HS-5 (cell line): Measurements from ENCODE around the gene ILDR2.

Experiments
- DNase-seq: peaks from one replicate; pipeline ENCODE4 v3.0.0-alpha.2; 2012; ENCODE audit warnings: low read depth

Gene ILDR2

DNA sequence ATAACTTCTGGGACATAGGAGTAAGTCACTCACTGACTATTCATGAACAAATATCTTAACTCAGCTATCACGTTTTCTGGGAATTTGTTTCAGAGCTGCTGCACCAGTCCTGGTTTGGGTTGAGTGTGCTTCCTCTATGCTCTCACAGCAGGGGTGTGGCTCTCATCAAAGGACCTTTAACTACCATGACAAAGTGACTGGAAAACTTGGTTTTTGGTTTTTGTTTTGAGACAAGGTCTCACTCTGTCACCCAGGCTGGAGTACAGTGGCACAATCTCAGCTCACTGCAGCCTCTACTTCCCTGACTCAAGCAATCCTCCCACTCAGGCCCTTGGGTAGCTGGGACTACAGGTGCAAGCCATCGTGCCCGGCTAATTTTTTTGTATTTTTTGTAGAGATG, 4.1 kb downstream of the ILDR2 start:
- DNase-seq = no peak

DNA sequence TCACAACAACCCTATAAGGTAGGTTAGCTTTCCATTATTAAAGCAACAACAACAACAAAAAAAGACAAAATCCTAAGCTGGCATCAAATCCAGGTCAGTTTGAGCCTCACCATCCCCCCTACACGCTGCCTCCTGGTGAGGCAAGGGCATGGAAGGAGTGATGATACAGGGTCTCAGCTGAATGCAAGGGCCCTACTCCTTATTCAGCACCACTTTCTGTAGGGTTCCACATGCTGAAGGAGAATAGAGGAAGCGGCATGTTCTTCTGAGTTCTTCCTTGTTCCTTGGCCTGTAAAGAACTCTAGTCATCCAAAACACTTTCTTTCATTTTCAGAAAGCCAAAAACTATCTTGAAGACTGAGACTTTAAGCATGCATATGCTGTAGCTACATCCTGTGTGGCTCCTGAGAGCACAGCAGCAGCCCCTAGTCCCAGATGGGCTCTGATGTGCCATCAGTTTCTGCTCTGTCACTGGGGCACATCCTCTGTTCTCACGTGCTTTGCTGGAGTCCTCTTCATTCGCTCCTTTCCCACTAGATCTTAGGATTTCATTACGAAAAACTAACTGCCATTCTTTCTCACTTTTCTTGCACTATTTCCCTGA, 6.2 kb downstream of the ILDR2 start:
- no peak for DNase-seq

DNA sequence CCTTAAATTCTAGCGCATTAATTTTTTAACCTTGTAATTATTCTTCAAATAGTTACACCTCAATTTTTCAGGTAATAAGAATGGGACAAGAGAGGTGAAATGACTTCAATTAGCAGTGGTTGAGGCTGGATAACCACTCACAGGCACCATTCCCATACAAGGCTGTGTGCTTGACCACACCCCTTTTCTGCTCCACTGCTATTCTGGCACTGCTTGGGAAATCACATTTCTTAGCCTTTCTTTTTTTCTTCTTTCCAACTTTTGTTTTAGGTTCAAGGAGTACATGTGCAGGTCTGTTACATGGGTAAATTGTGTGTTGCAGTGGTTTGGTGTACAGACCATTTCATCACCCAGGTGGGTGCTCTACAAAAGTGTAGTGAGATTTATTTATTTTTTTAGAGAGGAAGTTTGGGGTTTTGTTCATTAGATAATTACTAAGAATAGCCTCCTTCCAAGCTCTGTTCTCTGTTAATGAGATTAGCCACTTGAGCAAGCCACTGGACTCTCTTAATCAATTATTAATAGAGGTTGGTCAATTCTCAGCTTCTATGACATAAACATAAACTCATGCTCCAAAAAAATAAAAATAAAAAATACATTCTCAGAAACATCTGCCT, 14.4 kb downstream of the ILDR2 start:
- DNase-seq = no peak

DNA sequence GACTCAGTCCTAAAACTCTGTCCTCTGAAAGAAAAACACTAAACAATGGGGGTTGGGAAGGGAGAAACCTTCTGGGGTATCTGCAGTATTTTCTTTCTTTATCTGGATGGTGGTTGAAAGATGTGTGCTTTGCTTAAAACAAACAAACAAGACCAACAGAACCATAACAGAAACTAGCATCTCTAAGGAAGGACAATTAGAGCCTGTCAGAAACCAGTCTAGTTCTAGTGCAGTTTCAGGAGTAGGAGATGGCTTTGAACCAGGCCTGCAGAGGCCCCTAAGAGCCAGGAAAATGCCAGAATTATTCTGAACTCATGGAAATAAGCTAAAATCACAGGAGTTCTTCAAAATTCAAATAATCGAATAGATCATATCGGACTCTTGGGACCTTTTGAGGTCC, 18.5 kb downstream of the ILDR2 start:
- no peak for DNase-seq

DNA sequence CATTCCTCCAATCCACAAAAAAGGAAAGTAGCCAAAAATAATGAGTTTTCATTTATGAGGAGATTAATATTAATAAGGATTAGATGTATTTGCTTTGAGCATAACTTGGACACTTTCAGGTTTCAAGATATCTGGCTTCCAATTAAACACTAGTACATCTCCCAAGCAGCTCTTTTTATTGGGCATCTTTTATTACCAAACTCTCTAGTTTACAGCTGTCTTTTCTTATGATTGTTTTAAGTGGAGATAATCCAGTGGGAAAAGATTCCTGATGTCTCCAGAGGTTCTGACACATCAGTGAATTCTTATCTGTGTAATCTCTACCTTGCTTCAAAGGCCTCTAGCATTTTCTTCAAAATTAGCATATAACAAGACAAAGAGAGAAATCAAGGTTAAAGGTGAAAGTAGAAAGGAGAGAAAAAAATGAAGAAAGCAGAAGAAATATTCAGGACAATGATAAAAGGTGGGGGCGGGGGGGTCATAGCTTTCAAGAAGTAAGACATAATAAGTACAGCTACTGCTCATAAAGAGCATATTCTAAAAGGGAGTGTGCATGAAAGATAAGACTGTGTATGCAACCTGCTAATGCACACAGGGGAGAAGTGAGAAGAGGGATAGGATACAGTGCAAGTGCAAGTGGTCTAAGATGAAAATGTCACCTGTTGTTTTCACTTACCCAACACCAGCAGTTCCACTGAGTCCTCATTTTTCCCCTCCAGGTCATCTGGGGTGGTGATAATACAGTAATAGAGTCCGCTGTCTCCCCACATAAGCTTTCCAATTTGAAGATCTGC, 19.1 kb downstream of the ILDR2 start:
- no peak for DNase-seq

DNA sequence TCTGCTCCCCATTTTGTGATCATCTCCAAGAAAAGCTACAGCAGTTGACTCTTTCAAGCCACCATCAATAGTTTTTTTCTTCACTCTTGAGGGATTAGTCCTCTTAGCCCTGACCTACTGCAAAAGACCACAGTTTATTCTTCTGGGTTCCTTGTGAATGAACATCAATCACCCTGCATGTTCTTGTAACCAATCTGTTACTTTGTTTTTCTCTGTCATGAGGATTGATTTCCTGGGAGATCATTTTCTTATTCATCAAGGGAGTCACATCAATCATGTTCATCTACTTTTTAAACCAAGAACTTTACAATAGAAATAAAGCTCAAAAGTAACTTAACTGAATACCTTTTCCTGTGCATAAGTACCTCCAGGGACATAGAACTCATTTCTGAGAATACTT, 21.8 kb downstream of the ILDR2 start:
- no peak for DNase-seq

DNA sequence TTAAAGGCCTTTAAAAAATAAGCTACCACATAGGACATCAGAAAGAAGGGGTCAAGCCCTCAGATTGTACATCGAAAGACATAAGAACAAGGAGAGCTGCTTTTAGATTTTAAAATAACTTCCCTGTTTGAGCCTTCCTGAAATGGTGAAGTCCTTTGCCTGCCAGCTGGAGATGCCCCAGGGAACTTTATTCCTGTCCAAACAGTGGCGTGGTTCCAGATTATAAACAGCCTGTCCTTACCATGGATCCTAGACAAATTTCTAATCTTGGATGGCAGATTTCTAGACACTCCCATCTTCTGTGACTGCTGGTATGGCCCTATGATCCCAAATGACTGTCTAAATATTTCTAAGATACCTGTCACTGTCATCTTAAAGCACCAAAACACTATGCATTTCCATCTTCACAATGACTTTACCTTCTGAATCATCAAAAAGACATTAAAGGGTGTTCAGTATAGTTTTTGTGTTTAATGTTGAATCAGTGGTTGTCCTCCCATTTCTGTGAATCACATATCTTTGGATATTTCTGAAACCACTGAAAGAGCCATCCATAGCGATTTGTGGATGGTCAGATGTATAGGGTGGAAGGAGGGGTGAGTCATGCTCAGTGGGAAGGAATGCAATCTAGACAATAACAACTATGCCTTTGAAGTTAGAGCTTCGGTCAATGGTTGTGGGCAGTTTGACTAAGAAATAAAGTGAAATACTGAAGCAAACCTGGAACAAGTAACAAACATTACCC, 23.2 kb downstream of the ILDR2 start:
- DNase-seq = peak; percentile 53

DNA sequence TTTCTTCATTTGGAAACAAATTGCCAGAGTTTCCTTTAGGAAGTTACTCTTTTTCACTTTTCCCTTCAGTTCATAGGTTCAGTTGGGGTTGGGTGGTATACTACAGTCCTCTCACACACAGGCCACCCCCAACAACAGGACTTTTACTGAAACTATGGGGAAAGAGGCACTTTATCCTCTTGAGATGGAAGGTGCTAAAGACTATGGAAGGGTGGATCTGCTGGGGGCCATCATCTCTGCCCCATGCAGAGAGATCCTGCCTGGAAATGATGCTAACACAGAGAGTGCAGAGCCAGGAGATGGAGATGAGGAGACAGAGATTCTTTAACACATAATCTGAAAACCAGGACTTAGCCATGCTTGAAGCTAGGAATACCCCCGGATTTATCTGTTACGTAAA, 24.3 kb downstream of the ILDR2 start:
- DNase-seq = no peak

DNA sequence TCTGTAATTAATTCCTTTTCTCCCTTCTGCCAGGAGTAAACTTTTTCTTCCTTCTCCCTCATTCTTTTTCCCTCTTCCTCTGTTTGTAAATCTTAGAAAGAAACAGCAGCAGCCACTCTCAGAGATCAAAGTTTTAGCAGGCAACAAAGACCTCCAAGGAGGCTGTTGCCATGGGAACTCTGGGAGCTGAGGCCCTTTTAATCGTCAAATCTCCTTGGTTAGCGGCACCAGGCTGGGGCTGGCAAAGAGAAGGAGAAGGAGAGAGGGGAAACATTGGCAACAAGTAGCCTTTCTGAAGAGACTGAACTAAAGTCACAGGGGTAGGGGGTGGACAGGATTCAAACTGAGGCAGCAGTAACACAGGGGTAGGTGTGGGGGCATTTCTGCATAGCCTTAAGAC, 25.2 kb downstream of the ILDR2 start:
- DNase-seq = no peak

DNA sequence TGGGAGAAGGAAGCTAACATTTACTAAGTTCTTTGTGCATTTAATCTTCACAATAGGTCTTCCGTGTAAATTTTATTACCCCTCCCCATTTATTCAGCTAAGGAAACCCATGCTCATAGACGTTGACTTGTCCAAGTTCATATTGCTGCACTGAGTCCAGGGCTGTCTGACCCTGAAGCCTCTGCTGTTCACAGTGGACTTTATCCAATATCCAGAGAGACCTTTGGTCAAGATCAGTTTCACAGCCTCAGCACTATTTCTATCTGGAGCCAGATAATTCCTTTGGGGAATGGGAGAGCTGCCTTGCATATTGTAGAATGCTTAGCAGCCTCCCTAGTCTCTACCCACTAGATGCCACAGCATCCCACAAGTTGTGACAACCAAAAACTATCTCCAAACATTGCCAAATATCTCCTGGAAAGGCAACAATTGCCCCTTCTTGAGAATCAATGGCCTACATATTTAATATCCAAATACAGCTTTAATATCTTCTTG, 26.4 kb downstream of the ILDR2 start:
- DNase-seq = no peak

DNA sequence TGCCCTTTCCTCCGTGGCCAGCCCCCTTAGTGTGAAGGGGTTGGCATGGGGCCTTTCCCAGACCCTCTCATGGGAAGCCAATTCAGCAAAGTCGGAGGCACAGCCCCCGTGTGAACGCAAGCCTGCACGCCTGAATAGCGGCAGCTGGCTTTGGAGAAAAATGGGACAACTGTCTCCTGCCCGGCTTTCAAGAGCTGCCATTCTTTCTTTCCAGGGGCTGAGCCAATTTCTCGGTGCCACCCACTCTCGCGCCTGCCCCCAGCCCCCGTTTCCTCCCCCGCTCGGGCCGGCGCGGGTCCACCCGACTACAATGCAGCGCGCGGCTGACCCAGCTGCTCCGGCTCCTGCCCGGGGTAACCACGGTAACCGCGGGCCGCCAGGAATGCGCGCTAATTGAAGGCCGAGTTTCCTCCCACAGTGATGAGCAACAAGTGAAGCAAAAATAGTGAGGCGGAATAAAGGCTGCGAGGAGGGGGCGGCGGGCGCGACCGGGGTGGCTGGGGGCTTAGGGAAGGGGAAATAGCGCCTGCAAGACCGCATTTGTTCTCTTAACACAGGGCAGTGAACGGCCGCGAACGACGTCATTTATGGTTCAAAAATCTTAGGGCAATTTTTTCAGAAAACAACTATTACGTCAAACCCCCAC, 27.8 kb downstream of the ILDR2 start:
- no peak for DNase-seq

DNA sequence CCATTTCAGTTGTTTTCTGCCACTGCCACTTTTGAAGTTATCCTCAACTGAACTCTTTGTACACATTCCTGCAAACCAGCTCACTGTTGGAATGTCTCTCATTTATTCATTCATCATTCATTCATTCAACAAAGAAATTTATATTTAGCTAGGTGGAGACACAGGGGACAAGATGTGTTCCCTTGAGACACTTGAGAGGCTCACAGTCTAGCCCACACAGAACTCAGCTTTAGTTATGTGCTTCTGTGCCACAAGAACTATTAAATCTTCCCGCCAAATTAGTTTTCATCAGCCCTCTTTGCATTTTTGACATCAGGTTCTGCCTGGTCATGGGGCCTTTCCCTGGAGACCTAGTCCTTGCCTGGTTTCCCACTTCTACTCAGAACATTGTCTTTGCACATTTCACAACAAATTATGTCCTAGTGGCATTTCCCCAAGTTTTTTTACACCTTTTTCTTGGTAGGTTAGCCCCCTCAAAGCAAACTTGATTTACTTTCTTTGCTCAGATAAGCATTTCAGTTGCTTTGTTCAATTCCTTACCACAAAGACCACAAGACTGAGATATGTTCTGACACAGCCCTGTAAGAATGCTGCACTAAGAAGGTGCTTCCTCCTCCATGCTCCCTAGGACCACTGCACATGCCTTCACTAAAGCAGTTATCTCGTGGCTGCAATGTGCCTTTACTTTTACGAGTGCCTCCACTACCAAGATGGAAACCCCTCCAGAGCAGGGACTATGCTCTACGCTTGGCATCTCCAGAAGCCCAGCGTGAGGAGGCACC, 31.0 kb downstream of the ILDR2 start:
- no peak for DNase-seq

DNA sequence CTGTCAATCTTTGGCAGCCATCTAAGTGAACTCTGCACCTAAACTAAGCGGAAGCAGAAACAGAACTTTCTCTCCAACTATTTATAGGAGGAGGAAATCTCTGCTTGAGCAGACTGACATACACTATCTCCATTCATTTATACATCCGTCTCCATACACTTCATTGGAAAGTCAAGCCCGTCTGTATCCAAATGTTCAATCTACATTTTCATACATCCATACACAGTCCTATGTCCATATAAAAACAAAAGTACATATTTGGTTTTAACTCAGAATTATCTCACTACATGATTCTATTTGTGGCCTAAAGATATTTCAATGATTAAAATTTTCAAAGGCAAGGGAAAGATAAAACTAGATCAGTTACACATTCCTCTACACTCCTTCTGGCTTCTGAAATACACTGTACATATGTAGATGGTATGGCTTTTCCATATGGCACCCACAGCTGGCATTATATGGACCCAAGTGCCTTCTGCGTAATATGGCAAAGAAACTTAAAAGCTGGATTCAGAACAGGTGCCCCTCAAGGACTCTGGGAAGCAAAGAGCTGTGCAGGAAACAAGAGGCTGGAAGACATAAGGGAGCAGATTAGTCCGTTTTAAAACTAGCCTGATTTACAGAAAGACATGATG, 35.5 kb downstream of the ILDR2 start:
- no peak for DNase-seq

DNA sequence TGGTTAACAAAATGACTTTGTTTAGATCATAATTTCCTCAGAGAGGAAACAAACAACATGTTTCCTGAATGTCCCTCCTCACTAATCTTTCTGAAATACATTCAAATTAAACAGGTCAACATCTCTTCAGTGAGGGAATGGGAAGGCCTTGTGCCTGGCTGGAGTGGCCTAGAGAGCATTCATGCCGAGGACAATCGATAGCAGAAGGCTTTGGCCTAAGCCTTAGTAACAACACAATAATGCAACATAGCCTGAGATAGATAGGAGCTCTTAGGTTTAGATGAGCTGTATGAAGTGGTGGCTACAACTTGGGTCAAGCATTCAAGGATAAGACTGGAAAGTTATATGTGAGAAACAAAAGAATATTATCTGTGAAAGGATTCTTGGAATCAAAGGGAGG, 37.4 kb downstream of the ILDR2 start:
- no peak for DNase-seq

DNA sequence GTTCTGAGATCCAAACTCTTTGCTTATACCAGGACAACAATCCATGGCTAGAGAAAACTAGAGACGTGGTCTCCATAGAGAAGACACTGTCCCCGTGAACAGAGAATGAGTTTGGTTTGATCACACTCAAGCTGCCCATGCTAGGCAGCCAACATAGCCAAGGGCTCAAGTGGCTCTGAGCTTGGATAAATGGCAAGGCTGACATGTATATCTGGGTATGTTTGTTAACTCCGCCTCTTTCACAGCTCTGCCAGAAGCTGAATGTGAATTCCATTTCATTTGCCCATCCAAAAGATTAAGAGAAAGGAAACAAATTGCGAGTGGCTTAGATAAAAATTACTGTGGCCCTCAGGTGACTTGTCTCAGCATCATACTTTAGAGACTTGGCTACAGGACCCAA, 38.0 kb downstream of the ILDR2 start:
- DNase-seq = no peak

DNA sequence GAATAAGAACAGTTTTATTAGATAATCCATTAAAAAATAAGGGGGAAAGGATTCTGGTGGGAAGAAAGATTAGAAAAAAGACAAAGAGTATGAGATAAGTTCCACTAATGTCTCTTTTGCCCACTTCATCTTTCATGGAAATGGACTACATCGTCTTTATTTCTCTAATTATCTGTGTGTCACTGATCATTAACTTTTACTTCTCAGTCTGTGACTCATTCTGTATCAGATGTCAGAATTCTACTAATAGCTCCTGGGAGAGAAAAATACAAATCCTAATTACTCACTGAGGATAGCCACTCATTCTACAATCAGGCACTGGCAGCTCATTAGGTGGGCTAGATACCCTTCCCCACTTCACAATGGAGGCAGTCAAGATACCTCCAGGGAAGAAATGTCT, 41.7 kb downstream of the ILDR2 start:
- DNase-seq = no peak

DNA sequence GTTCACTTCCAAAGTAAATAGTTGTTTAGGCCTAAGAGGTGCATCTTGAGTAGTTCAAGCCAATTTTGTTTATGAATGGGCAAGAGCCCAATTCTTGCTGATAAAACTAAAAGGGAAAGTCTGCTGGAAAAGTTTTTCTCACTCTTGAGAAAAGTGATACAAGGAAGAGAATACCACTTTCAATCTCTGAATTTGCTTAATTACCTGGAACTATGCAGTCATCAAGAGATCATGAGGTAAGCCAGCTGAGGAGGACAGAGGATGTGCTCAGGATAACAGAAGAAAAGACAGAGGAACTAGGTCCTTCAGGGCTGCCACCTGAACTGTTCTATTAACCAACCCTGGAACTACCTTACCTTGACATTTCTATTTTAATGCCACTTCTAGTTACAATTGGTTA, 42.2 kb downstream of the ILDR2 start:
- DNase-seq = no peak

DNA sequence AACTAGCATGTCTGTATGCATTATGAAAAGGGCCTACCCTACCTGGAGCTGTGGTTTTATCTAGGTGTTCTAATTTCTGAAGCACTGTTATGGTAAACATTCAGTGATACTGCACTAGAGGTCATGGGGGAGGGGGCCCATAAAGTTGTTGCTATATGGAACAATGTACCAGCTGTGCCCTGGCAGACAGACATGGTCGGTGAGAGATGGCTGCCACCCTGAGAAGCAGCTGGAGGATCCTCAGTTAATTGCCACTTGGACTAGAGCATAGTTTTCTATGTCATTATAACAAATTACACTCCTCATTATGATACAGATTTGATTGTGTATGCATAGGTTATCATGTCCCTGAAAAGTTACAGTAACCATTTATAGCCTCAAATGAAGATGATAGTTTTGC, 45.4 kb downstream of the ILDR2 start:
- DNase-seq = no peak

DNA sequence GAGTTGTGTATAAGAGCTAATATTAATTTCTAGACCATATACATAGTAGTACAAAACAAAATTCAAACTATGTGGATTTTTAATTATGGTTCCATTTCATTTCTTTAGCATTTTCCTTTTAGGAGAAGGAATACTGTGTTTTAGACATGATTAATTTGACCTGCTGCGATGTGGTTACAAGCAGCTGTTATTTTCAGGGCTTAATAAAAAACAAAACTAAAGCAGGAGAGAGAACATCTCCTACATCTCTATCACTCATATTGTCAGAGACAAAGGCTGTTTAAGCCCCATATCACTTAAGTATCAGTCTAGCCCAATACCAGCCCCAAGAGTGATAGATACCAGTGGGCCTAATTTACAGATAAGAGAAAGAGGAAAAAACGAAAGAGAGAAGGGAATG, 47.6 kb downstream of the ILDR2 start:
- DNase-seq = no peak

DNA sequence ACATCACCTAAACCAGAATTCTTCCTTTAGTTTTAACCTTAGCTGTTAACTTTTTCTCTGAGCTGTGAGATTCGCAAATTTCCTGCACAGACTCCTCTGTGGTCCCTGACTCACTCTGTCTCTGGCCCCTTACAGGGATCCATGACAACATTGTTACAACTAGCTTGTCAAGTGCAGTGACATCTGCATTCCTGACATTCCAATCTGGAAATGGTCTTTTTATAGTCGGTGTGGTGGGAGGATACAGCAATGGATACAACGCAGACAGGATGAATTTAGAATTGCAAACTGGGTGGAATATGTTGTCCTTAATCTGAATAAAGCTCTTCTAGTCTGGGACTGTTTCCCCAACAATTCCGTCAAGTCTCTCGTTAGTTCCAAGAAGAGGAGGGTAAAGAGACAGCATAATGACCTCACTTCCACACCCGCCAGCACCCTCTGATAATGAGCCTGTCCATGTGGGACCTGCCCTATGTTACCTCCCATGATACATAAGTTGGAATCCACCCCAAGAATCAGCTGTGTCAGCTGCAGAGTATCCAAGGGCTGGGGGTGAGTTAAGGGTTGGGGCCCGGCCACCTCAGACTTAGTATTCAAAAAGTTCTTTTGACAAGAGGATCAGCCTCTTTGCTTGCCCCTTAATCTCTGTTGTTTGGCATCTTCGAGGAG, 49.4 kb downstream of the ILDR2 start:
- DNase-seq = no peak
